ENCODE data around the gene CCL19. TPM values are rescaled to one million over a fixed set of nuclear protein-coding genes. Genes with fewer than 3 reads are reported as not detected.
A peak's percentile ranks its signal among the peaks of the same experiment; 100 is the strongest.

CCL19 gene
- polyA plus RNA-seq, 1 of the 3 experiments (the other 2 are of a cell fraction): not detected

- Histone ChIP-seq H3K9ac (peak overlapping the region; percentile 56; the same call in 1 of the 2 replicates), H3K27me3 (ENCODE audit: insufficient read depth) (no peaks in the 10 kb centered on the region), H3K79me2 (ENCODE audit: insufficient read depth) (peaks cover 20% of the 10 kb centered on the region; the same call in 1 of the 2 replicates), H3K9me3 (no peaks in the 10 kb centered on the region), H4K20me1 (ENCODE audit: insufficient read depth) (no peaks in the 10 kb centered on the region), H2AFZ (ENCODE audit: low read depth) (peak overlapping the region; percentile 86; the same call in 1 of the 2 replicates), H3K4me1 (ENCODE audit: control insufficient read depth in 1 of 2, insufficient read depth in 2 of 2, low read depth in 1 of 2, low read length in 1 of 2) (peaks cover 8 to 12% of the 10 kb centered on the region in 2 experiments; a peak in 3 of 4 replicates), H3K36me3 (replicated peaks in 1 of 2; ENCODE audit: control insufficient read depth in 1 of 2, insufficient read depth in 2 of 2, low read length in 1 of 2) (peaks cover 0 to 2% of the 10 kb centered on the region in 2 experiments), H3K9me2 (no peaks in the 10 kb centered on the region), H3K4me3 (ENCODE audit: low read depth in 2 of 2, low read length in 1 of 2) (peak overlapping the region; percentile 64 to 80), H3K4me2 (peak overlapping the region; percentile 92), H3F3A (replicated peaks; ENCODE audit: insufficient read depth) (peaks cover 13% of the 10 kb centered on the region), H3K27ac (ENCODE audit: low read depth in 2 of 2, low read length in 1 of 2) (peak overlapping the region; percentile 28 to 83)
- ChIA-PET POLR2A (interaction anchor here (0.7 to 1.6 kb wide), 5 partner anchors 11 to 28 kb away, joined by 3 to 10 read pairs (median 5); partner anchors contain the start of genes GALT and SIGMAR1), CTCF (interaction anchor here (0.6 to 8.1 kb wide), 16 partner anchors 9 to 1031 kb away, joined by 3 to 56 read pairs (median 5); partner anchors contain the start of genes ARID3C, CCL19, GALT and IL11RA)
- WGBS (ENCODE audit: low lambda C conversion rate): 7% methylated on average over 3 of the region's 26 CpGs
- no peak for DNase-seq
- TF ChIP-seq POLR2AphosphoS5 (IDR thresholded peaks at IDR 0.05; ENCODE audit: low read depth, low read length) (no peak), MAX (IDR thresholded peaks at IDR 0.05; ENCODE audit: low read depth) (0 out of 2 replicates have a peak, but pooled peaks have one; percentile 15), MXI1 (IDR thresholded peaks at IDR 0.05; ENCODE audit: low read depth, low read length) (0 out of 2 replicates have a peak, but pooled peaks have one; percentile 20)
Observed at GRCh38 chr9:34665067-34665380, 26.1 kb downstream of the CCL19 start.

GRCh38 chr9:34664281-34665066 lies 26.6 kb downstream of the CCL19 start:
- Histone ChIP-seq H3K27ac (ENCODE audit: low read depth in 2 of 2, low read length in 1 of 2) (peak overlapping the region; percentile 28 to 83), H3K4me1 (ENCODE audit: control insufficient read depth in 1 of 2, insufficient read depth in 2 of 2, low read depth in 1 of 2, low read length in 1 of 2) (peaks cover 8 to 12% of the 10 kb centered on the region in 2 experiments; a peak in 3 of 4 replicates), H3K4me3 (ENCODE audit: low read depth in 2 of 2, low read length in 1 of 2) (peak overlapping the region; percentile 64 to 80), H2AFZ (ENCODE audit: low read depth) (peak overlapping the region; percentile 86; the same call in 1 of the 2 replicates), H3F3A (replicated peaks; ENCODE audit: insufficient read depth) (peaks cover 13% of the 10 kb centered on the region), H3K4me2 (peak overlapping the region; percentile 92), H3K9ac (peak overlapping the region; percentile 56; the same call in 1 of the 2 replicates), H4K20me1 (ENCODE audit: insufficient read depth) (no peaks in the 10 kb centered on the region), H3K27me3 (ENCODE audit: insufficient read depth) (no peaks in the 10 kb centered on the region), H3K9me2 (no peaks in the 10 kb centered on the region), H3K36me3 (replicated peaks in 1 of 2; ENCODE audit: control insufficient read depth in 1 of 2, insufficient read depth in 2 of 2, low read length in 1 of 2) (peaks cover 0 to 2% of the 10 kb centered on the region in 2 experiments), H3K79me2 (ENCODE audit: insufficient read depth) (peaks cover 20% of the 10 kb centered on the region; the same call in 1 of the 2 replicates), H3K9me3 (no peaks in the 10 kb centered on the region)
- CTCF ChIA-PET: interaction anchor here (0.8 to 8.1 kb wide), 18 partner anchors 8 to 1031 kb away, joined by 3 to 56 read pairs (median 4); partner anchors contain the start of genes ARID3C, CCL19, GALT and IL11RA
- POLR2A ChIA-PET: interaction anchor here (1.0 to 1.6 kb wide), 4 partner anchors 10 to 27 kb away, joined by 3 to 10 read pairs (median 6); partner anchors contain the start of genes GALT and SIGMAR1
- WGBS (ENCODE audit: low lambda C conversion rate): 20% methylated on average over 17 of the region's 18 CpGs
- DNase-seq: peak; percentile 69
- TF ChIP-seq MEF2A (IDR thresholded peaks at IDR 0.05; ENCODE audit: borderline replicate concordance, low read depth) (no peak), SMC3 (IDR thresholded peaks at IDR 0.05; ENCODE audit: low read depth, low read length) (peak; percentile 58), POLR2AphosphoS5 (IDR thresholded peaks at IDR 0.05; ENCODE audit: low read depth, low read length) (no peak), MAX (IDR thresholded peaks at IDR 0.05; ENCODE audit: low read depth) (no peak), REST (IDR thresholded peaks at IDR 0.05; ENCODE audit: low read depth, low read length) (no peak), RAD21 (IDR thresholded peaks at IDR 0.05; ENCODE audit: low read length) (peak; percentile 55), EZH2phosphoT487 (IDR thresholded peaks at IDR 0.05; ENCODE audit: borderline replicate concordance, low read depth) (no peak), ZBTB33 (IDR thresholded peaks at IDR 0.05; ENCODE audit: borderline replicate concordance, low read depth) (no peak), TEAD4 (IDR thresholded peaks at IDR 0.05; ENCODE audit: borderline replicate concordance, insufficient read depth) (no peak), USF2 (IDR thresholded peaks at IDR 0.05; ENCODE audit: borderline replicate concordance, low read depth, low read length) (no peak), USF1 (IDR thresholded peaks at IDR 0.05; ENCODE audit: borderline replicate concordance, low read depth) (no peak), NRF1 (IDR thresholded peaks at IDR 0.05; ENCODE audit: low read depth, low read length) (no peak), NFIC (IDR thresholded peaks at IDR 0.05; ENCODE audit: borderline replicate concordance) (no peak)

All from SK-N-SH (cell line).